ENCODE data around the gene LGALS9.
"Not testable (repeated sequence)": the region's sequence is repeated elsewhere in the genome, so short reads cannot be mapped to it uniquely, and the experiment has no call there.

The LGALS9 gene

GRCh38 chr17:27629260-27629659 is 1.7 kb upstream of the LGALS9 start:
- DNase-seq, result not testable (repeated sequence)

GRCh38 chr17:27631411-27631760 is 398 bp downstream of the LGALS9 start:
- Mint-ChIP-seq H3K27ac (peak overlapping the region; percentile 93), H3K4me3 (peak overlapping the region; percentile 91 to 98), H3K36me3 (peaks cover 22 to 28% of the 10 kb centered on the region in 2 donors), H3K4me1 (peaks cover 42 to 60% of the 10 kb centered on the region in 2 donors), H3K9me3 (no peaks in the 10 kb centered on the region), H3K27me3 (no peaks in the 10 kb centered on the region)
- DNase-seq (no peak), ATAC-seq (replicated peaks) (peak; percentile 80 to 81)

More at GRCh38 chr17:27629260-27629659, 1.7 kb upstream of the LGALS9 start:
- H3K9me3 Mint-ChIP-seq; H3K4me3 Mint-ChIP-seq; H3K27me3 Mint-ChIP-seq; H3K27ac Mint-ChIP-seq; ATAC-seq (replicated peaks): not testable (repeated sequence)
- H3K4me1 Mint-ChIP-seq, result peaks cover 27 to 41% of the 10 kb centered on the region in 2 donors
- H3K36me3 Mint-ChIP-seq, result peaks cover 7 to 27% of the 10 kb centered on the region in 2 donors

GRCh38 chr17:27631897-27632725 is 1.1 kb downstream of the LGALS9 start:
- DNase-seq, result no peak
- Mint-ChIP-seq H3K9me3 (no peaks in the 10 kb centered on the region), H3K27me3 (no peaks in the 10 kb centered on the region), H3K4me1 (peaks cover 42 to 60% of the 10 kb centered on the region in 2 donors), H3K4me3 (peak overlapping the region; percentile 91 to 98), H3K27ac (peak overlapping the region; percentile 93), H3K36me3 (peaks cover 21 to 28% of the 10 kb centered on the region in 2 donors)
- peak; percentile 5 to 6 for ATAC-seq (replicated peaks)

- H3K27me3 Mint-ChIP-seq; ATAC-seq (replicated peaks); H3K9me3 Mint-ChIP-seq; DNase-seq: not testable (repeated sequence)
- Mint-ChIP-seq H3K27ac (peak overlapping the region; percentile 91), H3K4me1 (peaks cover 42 to 60% of the 10 kb centered on the region in 2 donors), H3K36me3 (peaks cover 21 to 26% of the 10 kb centered on the region in 2 donors), H3K4me3 (peak overlapping the region; percentile 91 to 98)
These were observed 1.8 kb downstream of the LGALS9 start for GRCh38 chr17:27632766-27633165.

- H3K27ac Mint-ChIP-seq, result peak overlapping the region; percentile 79
- peak overlapping the region; percentile 91 to 98 for H3K4me3 Mint-ChIP-seq
- no peak for DNase-seq
- ATAC-seq (replicated peaks), result no peak
- H3K9me3 Mint-ChIP-seq, result no peaks in the 10 kb centered on the region
- peaks cover 42 to 60% of the 10 kb centered on the region in 2 donors for H3K4me1 Mint-ChIP-seq
- peaks cover 21 to 26% of the 10 kb centered on the region in 2 donors for H3K36me3 Mint-ChIP-seq
- H3K27me3 Mint-ChIP-seq, result no peaks in the 10 kb centered on the region
These were observed 2.5 kb downstream of the LGALS9 start for GRCh38 chr17:27633312-27634025.

- no peak for DNase-seq
- H3K27ac Mint-ChIP-seq, result peak overlapping the region; percentile 89
- H3K4me3 Mint-ChIP-seq, result peak overlapping the region; percentile 91 to 98
- H3K9me3 Mint-ChIP-seq, result no peaks in the 10 kb centered on the region
- peaks cover 42 to 59% of the 10 kb centered on the region in 2 donors for H3K4me1 Mint-ChIP-seq
- no peak for ATAC-seq (replicated peaks)
- H3K27me3 Mint-ChIP-seq, result no peaks in the 10 kb centered on the region
- H3K36me3 Mint-ChIP-seq, result peaks cover 24 to 29% of the 10 kb centered on the region in 2 donors
These were observed 3.0 kb downstream of the LGALS9 start for GRCh38 chr17:27634026-27634335.

GRCh38 chr17:27634776-27635175 is 3.8 kb downstream of the LGALS9 start:
- no peaks in the 10 kb centered on the region for H3K27me3 Mint-ChIP-seq
- DNase-seq (no peak), ATAC-seq (replicated peaks) (no peak)
- peaks cover 40 to 56% of the 10 kb centered on the region in 2 donors for H3K4me1 Mint-ChIP-seq
- peak overlapping the region; percentile 68 to 71 for H3K4me3 Mint-ChIP-seq
- peaks cover 24 to 32% of the 10 kb centered on the region in 2 donors for H3K36me3 Mint-ChIP-seq
- H3K27ac Mint-ChIP-seq, result peak overlapping the region; percentile 89
- H3K9me3 Mint-ChIP-seq, result no peaks in the 10 kb centered on the region

- peak overlapping the region; percentile 68 to 71 for H3K4me3 Mint-ChIP-seq
- ATAC-seq (replicated peaks) (peak; percentile 60 to 65), DNase-seq (no peak)
- no peaks in the 10 kb centered on the region for H3K27me3 Mint-ChIP-seq
- peaks cover 29 to 37% of the 10 kb centered on the region in 2 donors for H3K36me3 Mint-ChIP-seq
- peaks cover 40 to 56% of the 10 kb centered on the region in 2 donors for H3K4me1 Mint-ChIP-seq
- peak overlapping the region; percentile 89 for H3K27ac Mint-ChIP-seq
- no peaks in the 10 kb centered on the region for H3K9me3 Mint-ChIP-seq
These were observed 4.4 kb downstream of the LGALS9 start for GRCh38 chr17:27635275-27635823.

GRCh38 chr17:27636005-27636520 is 5.1 kb downstream of the LGALS9 start:
- not testable (repeated sequence) for H3K27me3 Mint-ChIP-seq; ATAC-seq (replicated peaks); H3K9me3 Mint-ChIP-seq; DNase-seq; H3K4me3 Mint-ChIP-seq
- Mint-ChIP-seq H3K4me1 (peaks cover 35 to 50% of the 10 kb centered on the region in 2 donors), H3K36me3 (peaks cover 33 to 43% of the 10 kb centered on the region in 2 donors), H3K27ac (peak overlapping the region; percentile 80)

GRCh38 chr17:27637818-27638217 is 6.8 kb downstream of the LGALS9 start:
- H3K4me1 Mint-ChIP-seq, result peaks cover 23 to 33% of the 10 kb centered on the region in 2 donors
- H3K27ac Mint-ChIP-seq; ATAC-seq (replicated peaks): not testable (repeated sequence)

GRCh38 chr17:27638415-27638914 is 7.5 kb downstream of the LGALS9 start:
- not testable (repeated sequence) for H3K9me3 Mint-ChIP-seq; ATAC-seq (replicated peaks); DNase-seq; H3K27ac Mint-ChIP-seq; H3K4me3 Mint-ChIP-seq; H3K27me3 Mint-ChIP-seq
- Mint-ChIP-seq H3K36me3 (peaks cover 37 to 41% of the 10 kb centered on the region in 2 donors), H3K4me1 (peaks cover 17 to 27% of the 10 kb centered on the region in 2 donors)

More at GRCh38 chr17:27637818-27638217, 6.8 kb downstream of the LGALS9 start:
- not testable (repeated sequence) for H3K9me3 Mint-ChIP-seq, DNase-seq, H3K4me3 Mint-ChIP-seq, H3K27me3 Mint-ChIP-seq
- H3K36me3 Mint-ChIP-seq, result peaks cover 37 to 43% of the 10 kb centered on the region in 2 donors

- peaks cover 31 to 38% of the 10 kb centered on the region in 2 donors for H3K36me3 Mint-ChIP-seq
- peaks cover 4 to 8% of the 10 kb centered on the region in 2 donors for H3K4me1 Mint-ChIP-seq
- no peak overlapping the region for H3K4me3 Mint-ChIP-seq
- no peak overlapping the region for H3K27ac Mint-ChIP-seq
- no peaks in the 10 kb centered on the region for H3K27me3 Mint-ChIP-seq
- ATAC-seq (replicated peaks) (no peak), DNase-seq (no peak)
- no peaks in the 10 kb centered on the region for H3K9me3 Mint-ChIP-seq
These were observed 9.8 kb downstream of the LGALS9 start for GRCh38 chr17:27640790-27641189.

- H3K27ac Mint-ChIP-seq, result no peak overlapping the region
- ATAC-seq (replicated peaks) (no peak), DNase-seq (no peak)
- no peaks in the 10 kb centered on the region for H3K9me3 Mint-ChIP-seq
- H3K4me3 Mint-ChIP-seq, result no peak overlapping the region
- no peaks in the 10 kb centered on the region for H3K27me3 Mint-ChIP-seq
- peaks cover 4 to 9% of the 10 kb centered on the region in 2 donors for H3K4me1 Mint-ChIP-seq
- H3K36me3 Mint-ChIP-seq, result peaks cover 50 to 52% of the 10 kb centered on the region in 2 donors
These were observed 13.6 kb downstream of the LGALS9 start for GRCh38 chr17:27644586-27644985.

GRCh38 chr17:27645621-27646020 is 14.6 kb downstream of the LGALS9 start:
- not testable (repeated sequence) for DNase-seq, H3K4me3 Mint-ChIP-seq, H3K4me1 Mint-ChIP-seq, H3K9me3 Mint-ChIP-seq, H3K27ac Mint-ChIP-seq, H3K27me3 Mint-ChIP-seq
- peaks cover 49% of the 10 kb centered on the region in 2 donors for H3K36me3 Mint-ChIP-seq
- ATAC-seq (replicated peaks), result peak; percentile 69 to 75

Data from stimulated activated naive B cell treated with anti-CD40 and anti-IgM and Interleukin-4, amounts not matched to agents 10 μg/mL and 1 μg/mL and 100 μg/mL, for 72 hours (primary cell).